GM06990 (cell line): ENCODE results near the gene CDC42SE2.

Source experiments
- DNase-seq: peaks from one replicate; pipeline ENCODE4 v3.0.0-alpha.2; 2011; ENCODE audit not compliant: insufficient read length; ENCODE audit errors: extremely low read depth
- H3K27me3 ChIP-seq: replicated peaks from 2 replicates; pipeline ENCODE4 v1.6.0; 2011; ENCODE audit warnings: low read length; ENCODE audit not compliant: control insufficient read depth, insufficient read depth
- H3K36me3 ChIP-seq: 2 replicates; pipeline ENCODE4 v1.5.1; 2011; ENCODE audit warnings: low read length; ENCODE audit not compliant: control insufficient read depth, insufficient read depth
- H3K4me3 ChIP-seq: replicated peaks from 2 replicates; pipeline ENCODE4 v1.5.1; 2011; ENCODE audit warnings: low read depth, mild to moderate bottlenecking, control low read depth, low read length
- CTCF ChIP-seq: IDR thresholded peaks from 2 replicates; pipeline ENCODE4 v1.5.1; 2011; ENCODE audit warnings: low read length, control low read depth, mild to moderate bottlenecking, inconsistent platforms; ENCODE audit not compliant: insufficient read depth, poor library complexity, severe bottlenecking

CDC42SE2 gene

GRCh38 chr5:131405674-131406073, 141.8 kb downstream of the CDC42SE2 start:
- no peak for DNase-seq
- no peak for TF ChIP-seq CTCF
- Histone ChIP-seq H3K4me3 (no peak overlapping the region), H3K27me3 (no peaks in the 10 kb centered on the region), H3K36me3 (peaks cover 2% of the 10 kb centered on the region)

- Histone ChIP-seq H3K4me3 (no peak overlapping the region), H3K36me3 (peaks cover 2% of the 10 kb centered on the region), H3K27me3 (no peaks in the 10 kb centered on the region)
- DNase-seq, result no peak
- no peak for TF ChIP-seq CTCF
These were observed 142.2 kb downstream of the CDC42SE2 start for GRCh38 chr5:131406076-131406475.

- Histone ChIP-seq H3K36me3 (peaks cover 2% of the 10 kb centered on the region), H3K4me3 (no peak overlapping the region), H3K27me3 (no peaks in the 10 kb centered on the region)
- DNase-seq, result no peak
- no peak for TF ChIP-seq CTCF
These were observed 143.3 kb downstream of the CDC42SE2 start for GRCh38 chr5:131406975-131407638.

- peaks cover under 1% of the 10 kb centered on the region; the same call in 1 of the 2 replicates for H3K36me3 ChIP-seq
- no peak overlapping the region for H3K4me3 ChIP-seq
- no peaks in the 10 kb centered on the region for H3K27me3 ChIP-seq
- DNase-seq, result peak; percentile 39
- no peak for TF ChIP-seq CTCF
These were observed 150.0 kb downstream of the CDC42SE2 start for GRCh38 chr5:131413605-131414559.

GRCh38 chr5:131416729-131417128, 152.9 kb downstream of the CDC42SE2 start:
- peak; percentile 29 for DNase-seq
- Histone ChIP-seq H3K4me3 (no peak overlapping the region), H3K27me3 (no peaks in the 10 kb centered on the region), H3K36me3 (no peaks in the 10 kb centered on the region; the same call in none of the 2 replicates)
- no peak for TF ChIP-seq CTCF
